ENCODE results near the gene PTPN14.

- TF ChIP-seq CTCF (IDR thresholded peaks at IDR 0.05 in 4 of 5, conservative IDR thresholded peaks at IDR 0.05 in 1 of 5) (no peak), POLR2A (IDR thresholded peaks at IDR 0.05) (no peak)
Measured at GRCh38 chr1:214367841-214368240, 183.6 kb downstream of the PTPN14 start.
